ENCODE measurements around the gene CIB1.
"Not testable (repeated sequence)": the region's sequence is repeated elsewhere in the genome, so short reads cannot be mapped to it uniquely, and the experiment has no call there.

CIB1 gene

DNA sequence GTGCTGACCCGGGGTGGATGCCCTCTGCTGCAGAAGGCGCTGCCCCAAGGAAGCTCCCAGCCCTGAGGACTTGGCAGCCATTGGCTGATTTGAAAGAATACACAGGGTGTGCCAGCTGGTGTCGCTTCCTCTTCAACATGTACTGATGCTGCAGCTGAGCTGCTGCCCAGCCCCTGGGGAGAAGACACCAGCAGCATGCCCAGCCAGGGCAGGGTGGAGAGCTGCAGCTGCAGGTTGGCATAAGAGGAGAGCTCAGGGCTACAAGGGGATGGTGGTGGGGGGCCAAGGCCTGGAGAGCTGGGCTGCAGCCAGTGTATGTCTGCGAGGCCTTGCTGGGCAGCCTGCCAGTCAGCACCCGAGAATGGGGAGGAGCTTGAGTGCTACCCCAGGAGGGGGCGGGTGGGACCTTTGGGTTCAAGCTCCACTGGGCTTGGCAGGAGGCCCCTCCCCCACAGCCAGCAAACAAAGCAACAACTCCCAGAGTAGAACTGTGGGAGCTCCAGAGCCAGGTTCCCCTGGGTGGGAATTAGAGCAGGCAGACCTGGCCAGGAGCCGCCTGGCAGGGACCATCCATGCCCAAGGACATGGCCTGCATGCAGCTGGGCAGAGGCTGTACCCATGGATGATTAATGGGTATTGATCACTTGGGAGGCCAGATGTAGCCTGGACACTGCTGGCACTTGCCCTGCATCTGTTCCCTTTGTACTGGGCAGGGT, 41.8 kb downstream of the CIB1 start:
- TF ChIP-seq, protein P1, sequence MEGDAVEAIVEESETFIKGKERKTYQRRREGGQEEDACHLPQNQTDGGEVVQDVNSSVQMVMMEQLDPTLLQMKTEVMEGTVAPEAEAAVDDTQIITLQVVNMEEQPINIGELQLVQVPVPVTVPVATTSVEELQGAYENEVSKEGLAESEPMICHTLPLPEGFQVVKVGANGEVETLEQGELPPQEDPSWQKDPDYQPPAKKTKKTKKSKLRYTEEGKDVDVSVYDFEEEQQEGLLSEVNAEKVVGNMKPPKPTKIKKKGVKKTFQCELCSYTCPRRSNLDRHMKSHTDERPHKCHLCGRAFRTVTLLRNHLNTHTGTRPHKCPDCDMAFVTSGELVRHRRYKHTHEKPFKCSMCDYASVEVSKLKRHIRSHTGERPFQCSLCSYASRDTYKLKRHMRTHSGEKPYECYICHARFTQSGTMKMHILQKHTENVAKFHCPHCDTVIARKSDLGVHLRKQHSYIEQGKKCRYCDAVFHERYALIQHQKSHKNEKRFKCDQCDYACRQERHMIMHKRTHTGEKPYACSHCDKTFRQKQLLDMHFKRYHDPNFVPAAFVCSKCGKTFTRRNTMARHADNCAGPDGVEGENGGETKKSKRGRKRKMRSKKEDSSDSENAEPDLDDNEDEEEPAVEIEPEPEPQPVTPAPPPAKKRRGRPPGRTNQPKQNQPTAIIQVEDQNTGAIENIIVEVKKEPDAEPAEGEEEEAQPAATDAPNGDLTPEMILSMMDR (conservative IDR thresholded peaks at IDR 0.05; ENCODE audit: low read depth, low read length): no peak
- no peak for DNase-seq (ENCODE audit: low read depth)
- H3K4me3 ChIP-seq (ENCODE audit: low read length): no peak overlapping the region

DNA sequence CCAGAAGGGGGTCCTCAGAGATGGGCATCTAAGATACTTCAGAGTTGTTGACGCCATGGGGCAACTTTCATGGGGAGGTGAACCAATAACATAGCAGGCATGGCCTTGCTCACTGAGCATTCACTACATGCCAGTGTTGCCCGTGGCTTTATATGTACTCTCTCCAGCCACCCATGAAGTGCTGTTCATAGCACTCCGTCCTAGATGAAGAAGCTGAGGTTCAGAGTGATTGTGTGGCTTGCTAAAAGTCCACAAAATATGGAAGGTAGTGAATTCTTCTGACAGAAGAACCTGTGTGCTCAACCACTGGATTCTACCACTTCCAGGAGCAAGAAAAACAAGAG, 42.4 kb downstream of the CIB1 start:
- TF ChIP-seq, protein P1 (conservative IDR thresholded peaks at IDR 0.05; ENCODE audit: low read depth, low read length): no peak
- H3K4me3 ChIP-seq (ENCODE audit: low read length): no peak overlapping the region
- DNase-seq (ENCODE audit: low read depth): no peak

DNA sequence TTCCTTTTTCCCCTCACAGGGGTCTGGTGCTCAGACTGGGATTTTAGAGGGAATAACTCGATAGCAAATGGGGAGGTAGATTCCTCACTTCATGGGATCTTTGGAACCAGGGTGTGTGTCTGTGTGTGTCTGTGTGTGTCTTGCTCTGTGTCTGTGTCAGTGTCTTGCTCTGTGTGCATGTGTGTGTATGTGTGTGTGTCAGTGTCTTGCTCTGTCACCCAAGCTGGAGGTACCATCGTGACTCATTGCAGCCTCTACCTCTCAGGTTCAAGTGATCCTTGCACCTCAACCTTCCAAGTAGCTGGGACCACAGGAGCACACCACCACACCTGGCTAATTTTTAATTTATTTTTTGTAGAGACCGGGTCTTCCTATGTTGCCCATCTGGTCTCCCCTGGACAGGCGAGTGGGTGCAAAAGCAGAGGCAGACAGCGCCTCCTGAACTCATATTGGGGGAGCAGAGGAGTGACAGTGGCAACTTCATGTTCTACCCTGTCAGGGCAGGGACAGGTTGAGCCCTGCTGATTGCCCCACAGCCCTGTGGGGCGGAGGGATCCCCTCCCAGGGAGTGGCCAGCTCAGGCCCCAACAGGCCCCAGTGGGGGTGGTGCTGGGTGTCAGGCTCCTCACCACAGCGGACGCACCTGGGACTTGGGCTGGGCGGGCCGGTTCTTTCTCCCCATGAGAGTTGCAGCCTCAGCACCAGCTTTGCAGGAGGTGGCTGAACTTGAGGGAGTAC, 43.0 kb downstream of the CIB1 start:
- TF ChIP-seq, protein P1 (conservative IDR thresholded peaks at IDR 0.05; ENCODE audit: low read depth, low read length): no peak
- no peak for DNase-seq (ENCODE audit: low read depth)
- no peak overlapping the region for H3K4me3 ChIP-seq (ENCODE audit: low read length)

DNA sequence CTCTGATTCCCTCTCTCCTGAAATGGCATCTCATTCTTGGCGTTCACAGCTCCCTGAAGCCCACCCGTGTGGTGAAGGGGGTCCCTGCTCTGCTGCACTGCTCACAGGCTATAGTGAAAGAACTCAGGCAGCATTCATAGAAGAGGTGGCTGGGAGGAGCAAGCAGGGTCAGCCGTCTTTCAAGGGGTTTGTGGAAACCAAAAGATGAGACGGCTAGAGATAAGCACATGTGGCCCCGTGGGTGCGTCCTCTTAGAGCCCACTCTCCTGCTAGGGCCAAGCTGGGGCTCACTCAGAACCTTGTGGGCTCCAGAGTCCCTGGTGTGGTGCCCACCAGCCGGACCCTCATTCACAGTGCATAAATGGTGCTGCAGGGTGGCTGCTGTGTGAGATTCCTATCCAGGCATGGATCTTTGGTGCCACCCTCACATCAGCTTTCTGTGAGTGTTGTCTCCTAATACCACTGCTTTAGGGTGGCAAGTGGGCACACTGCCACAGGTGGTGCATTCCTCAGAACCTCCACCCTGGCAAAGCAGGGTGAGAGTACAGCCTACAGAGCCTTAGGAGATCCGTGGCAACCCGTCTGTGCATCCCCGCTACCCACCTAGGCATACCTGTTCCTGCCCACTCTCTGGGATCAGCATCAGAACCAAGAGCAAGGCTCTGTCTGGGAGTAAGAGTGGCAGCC, 43.8 kb downstream of the CIB1 start:
- DNase-seq (ENCODE audit: low read depth): no peak
- TF ChIP-seq, protein P1 (conservative IDR thresholded peaks at IDR 0.05; ENCODE audit: low read depth, low read length): no peak
- H3K4me3 ChIP-seq (ENCODE audit: low read length): no peak overlapping the region

DNA sequence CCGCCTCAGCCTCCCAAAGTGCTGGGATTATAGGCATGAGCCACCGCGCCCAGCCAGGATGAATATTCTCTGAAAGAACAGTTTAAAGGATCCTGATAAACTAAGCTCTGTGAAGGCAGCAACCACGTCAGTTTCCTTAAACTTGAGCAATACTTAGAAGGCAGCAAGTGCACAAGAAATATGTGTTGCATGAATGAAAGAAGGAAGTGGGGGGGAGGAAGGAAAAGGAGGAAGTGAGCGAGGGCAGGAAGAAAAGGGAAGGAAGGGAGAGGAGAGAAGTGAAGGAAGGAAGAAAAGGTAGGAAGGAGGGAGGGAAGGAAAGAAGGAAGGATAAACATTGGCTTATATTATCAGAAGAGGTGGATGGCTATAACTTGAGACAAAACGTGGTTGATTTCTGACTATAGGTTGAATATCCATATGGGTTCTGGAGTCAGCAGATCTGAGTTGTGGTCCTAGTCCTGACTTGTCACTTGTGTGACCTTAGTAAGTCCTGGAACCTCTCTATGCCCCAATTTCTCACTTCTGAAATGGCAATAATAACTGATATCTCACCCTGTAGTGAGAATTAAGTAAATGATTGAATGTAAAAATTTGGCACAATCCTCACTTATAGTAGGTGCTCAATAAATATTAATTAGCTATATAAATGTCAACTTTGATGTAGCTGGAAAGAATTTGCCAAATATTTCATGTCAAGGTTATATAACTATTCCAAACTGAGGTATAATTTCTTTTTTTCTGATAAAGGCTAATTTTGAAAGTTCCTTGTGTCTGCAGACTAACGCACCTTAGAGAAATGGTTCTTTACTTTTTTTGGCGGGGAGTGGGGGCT, 44.6 kb downstream of the CIB1 start:
- H3K4me3 ChIP-seq (ENCODE audit: low read length): no peak overlapping the region
- TF ChIP-seq, protein P1 (conservative IDR thresholded peaks at IDR 0.05; ENCODE audit: low read depth, low read length): no peak
- DNase-seq (ENCODE audit: low read depth): no peak

DNA sequence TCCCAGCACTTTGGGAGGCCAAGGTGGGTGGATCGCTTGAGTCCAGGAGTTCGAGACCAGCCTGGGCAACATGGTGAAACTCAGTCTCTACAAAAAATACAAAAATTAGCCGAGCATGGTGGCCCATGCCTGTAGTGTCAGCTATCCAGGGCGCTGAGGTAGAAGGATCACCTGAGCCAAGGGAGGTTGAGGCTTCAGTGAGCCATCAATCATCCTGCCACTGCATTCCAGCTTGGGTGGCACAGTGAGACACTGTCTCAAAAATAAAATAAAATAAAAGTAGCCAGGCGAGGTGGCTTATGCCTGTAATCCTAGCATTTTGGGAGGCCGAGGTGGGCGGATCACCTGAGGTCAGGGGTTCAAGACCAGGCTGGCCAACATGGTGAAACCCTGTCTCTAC, 45.7 kb downstream of the CIB1 start:
- not testable (repeated sequence) for H3K4me3 ChIP-seq (ENCODE audit: low read length); DNase-seq (ENCODE audit: low read depth)
